ENCODE data around the gene TANGO6. TPM values are rescaled to one million over a fixed set of nuclear protein-coding genes. Genes with fewer than 3 reads are reported as not detected.

TANGO6 gene
- total RNA-seq, 1 experiment from 2014 or later: 18.0 TPM

DNA sequence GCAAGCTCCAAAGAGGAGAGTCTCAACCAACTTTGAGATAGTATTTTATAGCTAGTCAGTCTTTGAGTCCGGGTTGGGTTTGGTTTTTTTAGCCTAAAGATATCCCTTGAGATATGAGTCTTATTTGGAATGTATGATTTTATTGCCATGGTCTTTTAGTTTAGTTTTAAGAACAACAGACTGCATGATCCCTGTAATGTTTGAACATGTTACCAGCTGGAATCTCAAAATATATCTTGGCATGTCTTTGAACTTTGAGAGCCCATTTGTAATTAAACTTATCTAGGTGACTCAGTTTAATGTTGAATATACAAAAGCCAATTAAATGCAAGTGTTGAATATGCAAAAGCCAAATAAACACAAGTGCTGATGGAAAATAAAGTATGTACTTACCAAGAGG, 100.6 kb downstream of the TANGO6 start:
- ChIA-PET POLR2A (ENCODE audit: low non-redundant PET) (no interaction called here), CTCF (no interaction called here)
- Histone ChIP-seq H3K27ac (ENCODE audit: low read depth, low read length, poor library complexity, severe bottlenecking) (no peak overlapping the region), H3K4me3 (ENCODE audit: low read depth, low read length, poor library complexity, severe bottlenecking) (no peak overlapping the region), H3K36me3 (ENCODE audit: insufficient read depth, low read length, poor library complexity, severe bottlenecking) (no peaks in the 10 kb centered on the region), H3K9me3 (ENCODE audit: low read depth, low read length, poor library complexity, severe bottlenecking) (no peaks in the 10 kb centered on the region), H3K27me3 (replicated peaks; ENCODE audit: insufficient read depth, low read depth, low read length, poor library complexity) (no peaks in the 10 kb centered on the region), H3K4me1 (ENCODE audit: insufficient read depth, low read length, poor library complexity, severe bottlenecking) (no peaks in the 10 kb centered on the region)
- no peak for DNase-seq (ENCODE audit: low spot score)
- no TSS peak for BruUV-seq (replicated peaks)
- intact Hi-C loops (cut with micrococcal nuclease; ENCODE audit: unreplicated experiment): no loop called here
- no peak for TF ChIP-seq EZH2 (IDR thresholded peaks at IDR 0.05; ENCODE audit: borderline replicate concordance, low read depth, low read length, poor library complexity, severe bottlenecking)
- TF ChIP-seq, protein P1, sequence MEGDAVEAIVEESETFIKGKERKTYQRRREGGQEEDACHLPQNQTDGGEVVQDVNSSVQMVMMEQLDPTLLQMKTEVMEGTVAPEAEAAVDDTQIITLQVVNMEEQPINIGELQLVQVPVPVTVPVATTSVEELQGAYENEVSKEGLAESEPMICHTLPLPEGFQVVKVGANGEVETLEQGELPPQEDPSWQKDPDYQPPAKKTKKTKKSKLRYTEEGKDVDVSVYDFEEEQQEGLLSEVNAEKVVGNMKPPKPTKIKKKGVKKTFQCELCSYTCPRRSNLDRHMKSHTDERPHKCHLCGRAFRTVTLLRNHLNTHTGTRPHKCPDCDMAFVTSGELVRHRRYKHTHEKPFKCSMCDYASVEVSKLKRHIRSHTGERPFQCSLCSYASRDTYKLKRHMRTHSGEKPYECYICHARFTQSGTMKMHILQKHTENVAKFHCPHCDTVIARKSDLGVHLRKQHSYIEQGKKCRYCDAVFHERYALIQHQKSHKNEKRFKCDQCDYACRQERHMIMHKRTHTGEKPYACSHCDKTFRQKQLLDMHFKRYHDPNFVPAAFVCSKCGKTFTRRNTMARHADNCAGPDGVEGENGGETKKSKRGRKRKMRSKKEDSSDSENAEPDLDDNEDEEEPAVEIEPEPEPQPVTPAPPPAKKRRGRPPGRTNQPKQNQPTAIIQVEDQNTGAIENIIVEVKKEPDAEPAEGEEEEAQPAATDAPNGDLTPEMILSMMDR (conservative IDR thresholded peaks at IDR 0.05; ENCODE audit: low read depth, low read length): no peak

DNA sequence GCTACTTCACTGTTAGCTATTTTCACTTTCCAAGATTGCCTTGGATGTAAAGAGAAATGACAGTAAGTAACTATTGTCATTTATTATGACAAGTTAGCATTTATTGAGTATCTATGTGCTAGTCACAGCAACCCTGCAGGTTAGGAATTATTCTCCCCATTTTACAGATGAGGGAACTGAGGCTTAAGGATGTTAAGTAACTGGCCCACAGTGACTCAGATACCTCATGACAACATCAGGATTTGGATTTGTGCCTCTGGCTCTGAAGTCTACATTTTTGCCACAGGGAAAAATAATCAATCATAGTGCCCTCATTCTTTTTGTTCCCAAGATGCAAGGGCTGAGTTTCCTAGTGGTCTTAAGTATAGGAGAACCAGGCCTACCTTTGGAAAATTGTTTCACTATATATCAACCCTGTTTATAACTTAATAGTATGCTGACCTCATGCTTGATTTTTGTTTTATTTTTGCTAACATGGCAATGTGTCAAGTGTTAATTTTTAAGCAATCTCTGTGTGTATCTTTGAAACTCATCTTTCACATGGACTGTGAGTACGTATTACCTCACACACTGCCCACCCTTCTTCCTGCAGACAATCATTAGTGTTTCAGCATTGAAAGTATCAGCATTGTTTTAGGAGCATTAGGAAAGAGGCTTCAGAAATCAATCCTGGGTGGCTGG, 105.0 kb downstream of the TANGO6 start:
- Histone ChIP-seq H3K27ac (ENCODE audit: low read depth, low read length, poor library complexity, severe bottlenecking) (no peak overlapping the region), H3K9me3 (ENCODE audit: low read depth, low read length, poor library complexity, severe bottlenecking) (no peaks in the 10 kb centered on the region), H3K36me3 (ENCODE audit: insufficient read depth, low read length, poor library complexity, severe bottlenecking) (no peaks in the 10 kb centered on the region), H3K4me1 (ENCODE audit: insufficient read depth, low read length, poor library complexity, severe bottlenecking) (no peaks in the 10 kb centered on the region), H3K4me3 (ENCODE audit: low read depth, low read length, poor library complexity, severe bottlenecking) (no peak overlapping the region), H3K27me3 (replicated peaks; ENCODE audit: insufficient read depth, low read depth, low read length, poor library complexity) (no peaks in the 10 kb centered on the region)
- POLR2A ChIA-PET (ENCODE audit: low non-redundant PET): no interaction called here
- intact Hi-C loops (cut with micrococcal nuclease; ENCODE audit: unreplicated experiment): no loop called here
- no peak for DNase-seq (ENCODE audit: low spot score)
- CTCF ChIA-PET: no interaction called here
- no peak for TF ChIP-seq EZH2 (IDR thresholded peaks at IDR 0.05; ENCODE audit: borderline replicate concordance, low read depth, low read length, poor library complexity, severe bottlenecking)
- TF ChIP-seq, protein P1 (conservative IDR thresholded peaks at IDR 0.05; ENCODE audit: low read depth, low read length): no peak
- BruUV-seq (replicated peaks): no TSS peak

DNA sequence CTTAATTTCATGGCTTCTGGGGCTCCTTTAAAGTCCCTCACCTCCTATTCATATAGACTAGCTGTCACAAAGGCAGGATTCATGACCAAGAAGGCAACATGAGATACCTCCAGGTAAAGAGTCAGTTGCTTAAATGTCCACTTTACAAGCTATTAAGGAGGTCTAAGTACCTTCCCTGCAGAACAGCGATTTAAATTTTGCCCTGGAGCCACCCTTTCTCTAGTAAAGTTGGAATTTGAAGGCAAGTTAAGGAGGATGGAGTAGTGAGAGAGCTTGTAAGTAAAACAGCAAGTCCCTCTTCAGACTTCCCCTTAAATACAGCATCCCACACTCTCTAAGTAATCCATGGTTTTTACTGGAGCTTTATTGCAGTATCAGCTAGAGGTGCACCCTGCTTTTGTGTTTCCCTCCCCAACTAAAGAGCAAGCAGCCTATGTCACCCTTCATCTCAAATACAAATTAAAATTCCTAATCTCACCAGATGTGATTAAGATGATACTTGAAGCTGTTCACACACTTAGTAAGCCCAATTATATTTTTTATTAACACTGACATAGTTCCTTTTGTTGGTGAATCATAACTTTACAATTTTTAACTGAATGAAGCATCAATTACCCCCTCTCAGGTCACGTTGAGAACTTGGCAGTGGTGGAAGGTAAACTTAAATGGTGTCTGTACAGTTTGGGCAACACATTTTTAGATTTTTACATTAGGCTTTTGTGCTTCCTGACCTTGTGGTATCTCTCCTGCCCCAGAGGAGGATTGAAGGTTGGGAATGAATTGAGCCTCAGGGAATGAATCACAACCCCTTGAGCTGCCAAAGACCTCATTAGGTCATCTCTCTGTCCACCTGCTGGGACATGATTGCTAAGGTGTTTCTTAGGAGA, 108.9 kb downstream of the TANGO6 start:
- no peak for DNase-seq (ENCODE audit: low spot score)
- intact Hi-C loops (cut with micrococcal nuclease; ENCODE audit: unreplicated experiment): no loop called here
- no peak overlapping the region for H3K27ac ChIP-seq (ENCODE audit: low read depth, low read length, poor library complexity, severe bottlenecking)
- H3K9me3 ChIP-seq (ENCODE audit: low read depth, low read length, poor library complexity, severe bottlenecking): no peaks in the 10 kb centered on the region
- ChIA-PET POLR2A (ENCODE audit: low non-redundant PET) (interaction anchor here (0.6 kb wide), 1 partner anchor 42 kb away, joined by 6 read pairs; no protein-coding TSS in a partner anchor), CTCF (interaction anchor here (0.7 kb wide), 1 partner anchor 60 kb away, joined by 6 read pairs; no protein-coding TSS in a partner anchor)
- no peak for TF ChIP-seq EZH2 (IDR thresholded peaks at IDR 0.05; ENCODE audit: borderline replicate concordance, low read depth, low read length, poor library complexity, severe bottlenecking)
- TF ChIP-seq, protein P1 (conservative IDR thresholded peaks at IDR 0.05; ENCODE audit: low read depth, low read length): no peak
- H3K27me3 ChIP-seq (replicated peaks; ENCODE audit: insufficient read depth, low read depth, low read length, poor library complexity): no peaks in the 10 kb centered on the region
- peaks cover 6% of the 10 kb centered on the region for H3K4me1 ChIP-seq (ENCODE audit: insufficient read depth, low read length, poor library complexity, severe bottlenecking)
- no TSS peak for BruUV-seq (replicated peaks)
- no peaks in the 10 kb centered on the region for H3K36me3 ChIP-seq (ENCODE audit: insufficient read depth, low read length, poor library complexity, severe bottlenecking)
- no peak overlapping the region for H3K4me3 ChIP-seq (ENCODE audit: low read depth, low read length, poor library complexity, severe bottlenecking)
